CD4-positive, alpha-beta T cell treated with Interleukin-17A for 4 hours (primary cell): ENCODE measurements around the gene KRTAP19-2.
"Not testable (repeated sequence)": the region's sequence is repeated elsewhere in the genome, so short reads cannot be mapped to it uniquely, and the experiment has no call there.

Source experiments
- DNase-seq: peaks from one replicate; pipeline ENCODE4 v3.0.0-alpha.2; 2020; ENCODE audit warnings: mixed read lengths

Gene KRTAP19-2, protein sequence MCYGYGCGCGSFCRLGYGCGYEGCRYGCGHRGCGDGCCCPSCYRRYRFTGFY

GRCh38 chr21:30487336-30487735, at the start of gene KRTAP19-2:
Gene KRTAP19-2, minus strand, starts transcription at chr21:30487436. Its CDS starts 88 bp downstream, at chr21:30487348.
- DNase-seq: no peak

DNA sequence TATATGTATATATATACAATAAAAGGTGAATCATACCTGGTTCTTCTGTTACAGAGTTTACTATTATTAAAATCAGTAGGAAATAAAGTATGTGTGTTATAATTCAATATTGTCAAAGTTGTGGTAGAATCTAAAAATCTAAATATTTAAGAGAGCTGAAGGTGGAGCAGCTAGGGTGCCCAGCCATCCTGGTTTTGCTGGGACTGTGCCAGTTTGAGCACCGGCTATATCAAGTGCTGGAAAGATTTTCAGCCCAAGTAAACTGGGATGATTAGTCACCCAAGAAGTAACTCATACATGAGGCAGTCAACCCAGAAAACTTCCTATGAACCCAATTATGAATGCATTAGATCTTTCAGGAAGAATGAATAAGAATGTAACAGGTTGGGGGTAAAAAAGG, 31.6 kb upstream of the KRTAP19-2 start:
- no peak for DNase-seq

DNA sequence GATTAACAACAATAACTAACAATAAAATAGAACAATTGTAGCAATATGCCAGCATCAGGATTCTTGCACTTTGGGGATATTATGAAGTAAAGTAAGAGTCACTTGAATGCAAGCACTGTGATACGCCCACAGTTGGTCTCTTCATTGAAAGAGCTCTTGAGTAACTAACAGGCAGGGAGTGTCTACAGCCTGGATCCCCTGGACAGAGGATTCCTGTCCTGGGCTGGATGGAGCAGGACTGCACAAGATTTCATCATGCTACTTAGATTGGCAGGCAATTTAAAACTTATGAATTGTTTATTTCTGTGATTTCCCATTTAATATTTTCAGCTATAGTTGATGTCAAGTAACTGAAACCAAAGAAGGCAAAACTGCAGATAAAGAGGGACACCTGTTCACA, 28.4 kb upstream of the KRTAP19-2 start:
- DNase-seq: no peak

DNA sequence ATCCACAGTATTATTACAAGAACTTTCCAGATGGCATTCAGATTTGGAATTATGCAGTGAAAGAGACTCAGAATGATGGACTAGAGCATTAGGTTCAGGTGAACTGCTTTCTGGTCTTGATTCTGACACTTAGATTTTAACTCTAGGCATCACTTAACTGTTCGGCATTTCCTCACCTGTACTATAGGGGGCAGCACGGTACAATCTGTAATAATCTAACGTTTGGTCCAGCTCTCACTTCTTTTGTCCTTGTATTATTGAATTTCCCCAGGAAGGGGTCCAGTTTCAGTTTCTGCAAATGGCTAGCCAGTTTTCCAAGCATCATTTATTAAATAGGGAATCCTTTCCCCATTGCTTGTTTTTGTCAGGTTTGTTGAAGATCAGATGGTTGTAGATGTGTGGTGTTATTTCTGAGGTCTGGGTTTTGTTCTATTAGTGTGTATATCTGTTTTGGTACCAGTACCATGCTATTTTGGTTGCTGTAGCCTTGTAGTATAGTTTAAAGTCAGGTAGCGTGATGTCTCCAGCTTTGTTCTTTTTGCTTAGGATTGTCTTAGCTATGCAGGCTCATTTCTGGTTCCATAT, 18.5 kb upstream of the KRTAP19-2 start:
- not testable (repeated sequence) for DNase-seq

- DNase-seq: no peak
These were observed 14.8 kb upstream of the KRTAP19-2 start, which contains the start of gene KRTAP19-5 for GRCh38 chr21:30502041-30502440. Gene KRTAP19-5, minus strand, starts transcription at chr21:30502141. Its CDS starts 51 bp downstream, at chr21:30502090.

GRCh38 chr21:30497065-30497464, 9.8 kb upstream of the KRTAP19-2 start, which contains the start of gene KRTAP19-4:
Gene KRTAP19-4, minus strand, starts transcription at chr21:30497165. Its CDS starts 55 bp downstream, at chr21:30497110.
- DNase-seq: no peak

DNA sequence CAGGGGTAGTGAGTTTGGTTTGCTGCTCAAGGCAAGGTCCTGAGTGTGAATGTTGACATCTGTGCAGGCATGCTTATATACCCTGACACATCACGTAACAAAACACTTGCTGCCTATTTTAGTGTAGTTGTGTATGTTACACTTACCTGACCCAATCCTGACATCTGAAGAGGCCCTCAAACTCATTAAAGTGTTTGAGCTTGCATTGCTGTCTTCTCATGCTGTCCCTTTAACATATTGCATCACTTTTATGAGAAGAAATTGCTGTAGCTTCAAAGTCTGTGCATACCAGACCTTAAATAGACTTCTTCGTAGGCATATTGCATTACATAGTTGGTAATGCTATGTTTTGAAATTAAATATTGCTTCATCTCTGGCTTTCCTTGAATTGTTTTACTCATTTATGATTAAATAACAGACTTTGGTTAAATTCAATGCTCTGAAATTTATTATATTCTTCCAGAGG, 4.8 kb upstream of the KRTAP19-2 start, which contains the start of gene KRTAP19-3:
KRTAP19-3 (minus strand) TSS at position 51 of the 466 bp plus-strand sequence. CDS start 56 bp downstream, outside the sequence.
- DNase-seq: no peak

- no peak for DNase-seq
These were observed 1.1 kb downstream of the KRTAP19-2 start for GRCh38 chr21:30486180-30486579.

- DNase-seq: no peak
These were observed 5.1 kb downstream of the KRTAP19-2 start for GRCh38 chr21:30482130-30482529.

DNA sequence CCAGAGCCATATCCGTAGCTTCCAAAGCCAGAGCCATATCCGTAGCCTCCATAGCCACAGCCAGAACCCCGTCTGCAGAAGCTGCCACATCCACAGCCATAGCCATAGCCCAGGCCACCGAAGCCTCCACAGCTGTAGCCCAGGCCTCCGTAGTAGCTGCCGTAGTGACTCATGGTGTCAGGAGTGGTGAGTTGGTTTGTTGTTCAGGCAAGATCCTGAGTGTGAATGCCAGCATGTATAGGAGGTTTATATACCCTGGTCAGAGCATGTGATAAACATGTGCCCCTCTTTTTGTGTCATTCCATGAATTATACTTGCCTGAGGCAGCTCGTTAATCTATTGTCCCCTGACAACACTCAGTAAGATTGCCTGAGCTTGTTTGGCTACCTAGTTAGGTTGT, 7.1 kb downstream of the KRTAP19-2 start, which contains the start of gene KRTAP19-1:
KRTAP19-1 (minus strand) TSS at position 223 of the 400 bp plus-strand sequence; CDS start at position 173, 50 bp downstream.
- no peak for DNase-seq

DNA sequence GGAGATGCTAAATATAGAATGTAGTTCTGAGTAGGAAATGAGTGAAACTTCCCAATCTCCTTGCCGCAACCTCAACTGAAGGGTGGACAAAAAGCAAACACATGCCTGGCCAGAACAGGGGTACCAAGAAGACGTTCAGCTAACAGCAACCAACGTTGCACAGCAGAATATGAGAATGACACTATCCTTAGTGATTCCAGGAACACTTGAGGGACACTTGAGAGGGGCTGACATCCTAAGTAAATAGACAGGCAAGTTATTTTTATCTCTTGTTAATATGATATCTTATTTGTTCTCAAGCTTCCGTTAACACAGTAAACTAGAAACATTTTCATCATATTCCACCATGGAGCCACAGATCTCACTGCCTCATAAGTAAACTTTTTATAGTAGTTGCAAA, 8.0 kb downstream of the KRTAP19-2 start:
- no peak for DNase-seq

GRCh38 chr21:30478004-30478403, 9.2 kb downstream of the KRTAP19-2 start:
- no peak for DNase-seq

DNA sequence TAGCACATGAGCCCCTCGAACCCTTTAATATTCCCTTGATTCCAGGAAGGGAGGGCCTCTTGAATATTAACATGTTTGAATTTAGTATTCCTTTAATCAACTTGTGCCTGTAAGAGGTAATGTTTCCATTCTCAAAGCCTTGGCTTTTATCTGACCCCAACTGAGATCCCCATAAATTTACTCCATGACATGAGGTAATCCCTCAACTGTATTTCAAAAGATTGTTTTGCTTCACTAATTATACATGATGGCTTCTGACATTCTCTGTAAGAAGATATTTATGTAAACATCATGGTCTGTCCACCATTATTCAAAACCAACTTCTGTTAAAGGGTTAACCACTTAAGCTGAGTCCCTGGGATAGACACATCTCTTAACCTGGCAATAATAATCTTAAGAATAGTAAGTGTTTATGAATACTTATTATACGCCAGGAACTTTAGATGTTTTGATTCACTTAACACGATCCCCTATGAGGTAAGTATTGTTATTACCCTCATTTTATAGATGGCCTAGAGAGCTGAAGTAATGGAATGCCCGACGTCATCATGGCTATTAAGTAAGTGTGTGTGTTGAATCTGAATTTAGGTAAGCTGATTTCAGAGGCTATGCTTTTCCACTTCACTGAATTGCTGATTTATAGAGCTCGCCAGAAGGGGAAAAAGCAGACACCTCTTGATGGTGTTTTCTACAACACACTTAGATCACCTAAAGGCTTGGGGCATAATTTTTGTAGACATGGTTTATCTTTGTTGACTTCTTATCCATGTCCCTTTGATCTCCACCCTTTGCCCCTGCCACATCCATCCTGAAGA, 18.1 kb downstream of the KRTAP19-2 start:
- DNase-seq: no peak

DNA sequence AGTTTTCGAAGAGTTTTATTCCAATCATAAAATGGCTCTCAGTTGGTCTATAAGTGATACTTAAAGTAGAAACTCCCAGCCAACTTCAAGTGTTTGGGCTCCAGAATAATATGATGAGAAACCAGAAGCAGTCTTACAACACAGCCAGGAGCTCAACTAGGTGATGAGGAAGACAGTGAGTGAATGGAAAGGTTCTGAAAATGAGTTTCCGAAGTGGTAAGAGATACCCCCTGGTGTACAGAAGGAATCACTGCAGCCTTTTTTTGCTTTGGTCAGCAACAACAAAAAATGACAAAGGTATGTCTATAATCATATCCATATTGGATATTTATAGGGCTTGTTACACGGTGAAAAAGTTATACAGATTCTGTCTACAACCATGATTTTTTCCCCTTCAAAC, 23.5 kb downstream of the KRTAP19-2 start:
- no peak for DNase-seq

DNA sequence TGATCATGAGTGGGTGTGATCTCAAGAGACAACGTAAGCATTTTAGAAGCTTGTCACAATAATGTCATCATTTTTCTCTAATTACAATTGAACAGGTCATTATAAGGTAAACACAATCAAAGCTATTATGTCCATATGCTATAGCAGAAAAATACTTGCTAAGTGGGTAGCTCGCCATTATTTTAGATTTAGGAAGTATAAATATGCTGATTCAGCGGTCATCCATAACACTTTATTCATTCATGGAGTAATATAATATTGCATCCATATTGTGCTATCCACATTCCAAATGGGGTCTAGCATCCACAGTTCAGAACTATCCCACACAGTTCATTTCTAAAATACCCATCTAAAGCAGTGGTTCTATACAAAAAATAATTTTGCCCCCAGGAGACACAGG, 38.7 kb downstream of the KRTAP19-2 start:
- no peak for DNase-seq

- DNase-seq: no peak
These were observed 40.2 kb downstream of the KRTAP19-2 start for GRCh38 chr21:30447056-30447455.

DNA sequence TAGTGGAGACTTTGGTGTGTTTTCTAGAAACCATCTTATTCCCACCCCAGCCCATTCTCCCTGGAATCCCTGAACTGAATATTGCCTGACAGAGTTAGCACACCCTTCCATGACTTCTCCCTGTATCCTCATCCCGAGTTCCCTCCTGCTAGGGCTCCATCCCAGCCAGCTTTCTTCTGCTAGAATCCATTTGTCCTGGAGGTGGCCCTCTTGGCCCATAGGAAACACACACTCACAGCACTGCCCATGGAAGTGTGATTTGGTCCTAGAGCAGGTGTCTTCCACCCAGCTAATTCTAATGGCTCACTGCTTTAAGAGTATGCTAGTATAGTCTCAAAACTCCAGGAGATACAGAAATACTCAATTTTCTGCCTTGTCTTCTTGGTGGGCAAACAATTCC, 43.0 kb downstream of the KRTAP19-2 start:
- DNase-seq: no peak

GRCh38 chr21:30443226-30443625, 44.0 kb downstream of the KRTAP19-2 start:
- no peak for DNase-seq

GRCh38 chr21:30439975-30440374, 47.3 kb downstream of the KRTAP19-2 start, which contains the start of gene KRTAP15-1:
Gene KRTAP15-1, plus strand, starts transcription at chr21:30440275. Its CDS starts 53 bp downstream, at chr21:30440328.
- DNase-seq: no peak
